HG02970 (cell line): ENCODE data around the gene ETS2.

Source experiments
- ATAC-seq: cut with Tn5 transposase; IDR thresholded peaks from one replicate; pipeline ENCODE4 v1.9.1; 2021; ENCODE audit warnings: mild to moderate bottlenecking, moderate library complexity, moderate number of reproducible peaks; ENCODE audit not compliant: unreplicated experiment, low FRiP score

Gene ETS2

GRCh38 chr21:38805328-38806152, at the start of gene ETS2:
Gene ETS2 (plus strand): TSS chr21:38805929. CDS start chr21:38810035, 4,106 bp downstream.
- ATAC-seq: peak; percentile 54

GRCh38 chr21:38756746-38757145, 49.0 kb upstream of the ETS2 start:
- ATAC-seq: no peak

- no peak for ATAC-seq
These were observed 47.1 kb upstream of the ETS2 start for GRCh38 chr21:38758501-38759214.

- ATAC-seq: no peak
These were observed 46.3 kb upstream of the ETS2 start for GRCh38 chr21:38759413-38759812.

GRCh38 chr21:38760017-38760761, 45.5 kb upstream of the ETS2 start:
- no peak for ATAC-seq

- no peak for ATAC-seq
These were observed 45.0 kb upstream of the ETS2 start for GRCh38 chr21:38760762-38761155.

- ATAC-seq: no peak
These were observed 44.2 kb upstream of the ETS2 start for GRCh38 chr21:38761531-38761930.

GRCh38 chr21:38765056-38765455, 40.7 kb upstream of the ETS2 start:
- no peak for ATAC-seq

- peak; percentile 95 for ATAC-seq
These were observed 38.6 kb upstream of the ETS2 start for GRCh38 chr21:38766987-38767722.

- ATAC-seq: no peak
These were observed 37.2 kb upstream of the ETS2 start for GRCh38 chr21:38768471-38769063.

- no peak for ATAC-seq
These were observed 36.4 kb upstream of the ETS2 start for GRCh38 chr21:38769191-38769780.

GRCh38 chr21:38770660-38771059, 35.1 kb upstream of the ETS2 start:
- no peak for ATAC-seq

GRCh38 chr21:38771536-38771935, 34.2 kb upstream of the ETS2 start:
- ATAC-seq: no peak

GRCh38 chr21:38772646-38773045, 33.1 kb upstream of the ETS2 start:
- ATAC-seq: no peak

- ATAC-seq: no peak
These were observed 32.3 kb upstream of the ETS2 start for GRCh38 chr21:38773099-38774061.

- no peak for ATAC-seq
These were observed 31.6 kb upstream of the ETS2 start for GRCh38 chr21:38774152-38774551.

GRCh38 chr21:38774586-38775285, 31.0 kb upstream of the ETS2 start:
- no peak for ATAC-seq

- no peak for ATAC-seq
These were observed 30.0 kb upstream of the ETS2 start for GRCh38 chr21:38775733-38776132.
